ENCODE measurements around the gene STAT3. TPM values are rescaled to one million over a fixed set of nuclear protein-coding genes. Genes with fewer than 3 reads are reported as not detected.

STAT3 gene
- total RNA-seq, 2 experiments from 2014 or later: 276 to 286 TPM

- peak overlapping the region; percentile 75 for H3K27ac Mint-ChIP-seq
- intact Hi-C loops (cut with micrococcal nuclease): no loop called here
- H3K9me3 Mint-ChIP-seq: no peaks in the 10 kb centered on the region
- ATAC-seq (no peak), DNase-seq (peak; percentile 55)
- no peaks in the 10 kb centered on the region for H3K27me3 Mint-ChIP-seq
- H3K36me3 Mint-ChIP-seq (ENCODE audit: low read depth): peaks cover 72% of the 10 kb centered on the region
- ChIA-PET POLR2A (interaction anchor here (0.6 to 8.0 kb wide), 8 partner anchors 8 to 90 kb away, joined by 3 to 52 read pairs (median 3); partner anchors contain the start of gene STAT3), CTCF (interaction anchor here (0.9 to 30.6 kb wide), 6 partner anchors 8 to 212 kb away, joined by 3 to 968 read pairs (median 6); partner anchors contain the start of gene STAT3)
- TF ChIP-seq, protein P1, sequence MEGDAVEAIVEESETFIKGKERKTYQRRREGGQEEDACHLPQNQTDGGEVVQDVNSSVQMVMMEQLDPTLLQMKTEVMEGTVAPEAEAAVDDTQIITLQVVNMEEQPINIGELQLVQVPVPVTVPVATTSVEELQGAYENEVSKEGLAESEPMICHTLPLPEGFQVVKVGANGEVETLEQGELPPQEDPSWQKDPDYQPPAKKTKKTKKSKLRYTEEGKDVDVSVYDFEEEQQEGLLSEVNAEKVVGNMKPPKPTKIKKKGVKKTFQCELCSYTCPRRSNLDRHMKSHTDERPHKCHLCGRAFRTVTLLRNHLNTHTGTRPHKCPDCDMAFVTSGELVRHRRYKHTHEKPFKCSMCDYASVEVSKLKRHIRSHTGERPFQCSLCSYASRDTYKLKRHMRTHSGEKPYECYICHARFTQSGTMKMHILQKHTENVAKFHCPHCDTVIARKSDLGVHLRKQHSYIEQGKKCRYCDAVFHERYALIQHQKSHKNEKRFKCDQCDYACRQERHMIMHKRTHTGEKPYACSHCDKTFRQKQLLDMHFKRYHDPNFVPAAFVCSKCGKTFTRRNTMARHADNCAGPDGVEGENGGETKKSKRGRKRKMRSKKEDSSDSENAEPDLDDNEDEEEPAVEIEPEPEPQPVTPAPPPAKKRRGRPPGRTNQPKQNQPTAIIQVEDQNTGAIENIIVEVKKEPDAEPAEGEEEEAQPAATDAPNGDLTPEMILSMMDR (IDR thresholded peaks at IDR 0.05): no peak
- H3K4me1 Mint-ChIP-seq (ENCODE audit: low read depth): peaks cover 78% of the 10 kb centered on the region
- no peak overlapping the region for H3K4me3 Mint-ChIP-seq
Observed at GRCh38 chr17:42315402-42316156, 72.7 kb downstream of the STAT3 start.

DNA sequence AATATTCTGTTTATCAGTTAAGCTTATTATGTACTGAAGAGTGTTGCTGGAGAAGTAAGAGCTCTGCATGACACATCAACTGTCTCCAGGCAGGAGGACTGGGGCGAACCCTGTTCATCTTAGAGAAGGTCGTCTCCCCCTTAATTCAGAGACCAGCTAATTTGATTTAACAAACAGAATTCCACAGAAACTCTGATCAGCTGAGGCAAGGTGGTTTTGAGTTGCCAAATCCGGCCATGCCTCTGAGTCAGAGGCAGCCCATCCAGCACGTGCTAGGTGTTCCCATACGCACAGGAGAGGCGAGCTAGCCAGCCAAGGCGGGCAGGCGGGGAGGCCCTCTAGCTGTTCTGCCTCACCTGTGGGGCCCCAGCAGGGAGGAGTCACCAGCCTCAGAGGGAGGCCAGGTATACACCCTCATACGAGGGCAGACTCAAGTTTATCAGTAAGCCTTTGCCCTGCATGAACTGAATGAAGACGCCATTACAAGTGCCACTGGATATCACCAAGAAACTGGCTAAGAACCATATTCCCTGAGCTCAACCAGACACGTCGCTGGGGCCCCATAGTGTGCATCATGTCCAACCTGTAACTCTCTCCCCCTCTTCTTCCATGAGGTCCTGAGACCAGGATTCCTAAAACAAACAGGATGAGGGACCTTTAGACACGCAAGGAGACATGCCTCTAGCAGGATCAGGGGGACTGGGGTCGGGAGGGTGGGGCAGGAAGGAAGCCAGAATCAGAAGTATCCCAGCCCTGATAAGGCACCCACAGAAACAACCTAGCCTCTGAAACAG lies 74.3 kb downstream of the STAT3 start:
- peak overlapping the region; percentile 66 for H3K4me3 Mint-ChIP-seq
- peak overlapping the region; percentile 91 for H3K27ac Mint-ChIP-seq
- DNase-seq: peak; percentile 45
- H3K9me3 Mint-ChIP-seq: no peaks in the 10 kb centered on the region
- no peaks in the 10 kb centered on the region for H3K27me3 Mint-ChIP-seq
- no peak for ATAC-seq
- H3K36me3 Mint-ChIP-seq (ENCODE audit: low read depth): peaks cover 74% of the 10 kb centered on the region
- POLR2A ChIA-PET: interaction anchor here (1.2 to 8.0 kb wide), 12 partner anchors 8 to 132 kb away, joined by 3 to 136 read pairs (median 10); partner anchors contain the start of genes CAVIN1, STAT3, STAT5A and STAT5B
- TF ChIP-seq, protein P1 (IDR thresholded peaks at IDR 0.05): no peak
- H3K4me1 Mint-ChIP-seq (ENCODE audit: low read depth): peaks cover 82% of the 10 kb centered on the region
- CTCF ChIA-PET: interaction anchor here (1.0 to 30.6 kb wide), 10 partner anchors 7 to 204 kb away, joined by 3 to 968 read pairs (median 11); partner anchors contain the start of genes CAVIN1 and STAT3
- intact Hi-C loops (cut with micrococcal nuclease): no loop called here

DNA sequence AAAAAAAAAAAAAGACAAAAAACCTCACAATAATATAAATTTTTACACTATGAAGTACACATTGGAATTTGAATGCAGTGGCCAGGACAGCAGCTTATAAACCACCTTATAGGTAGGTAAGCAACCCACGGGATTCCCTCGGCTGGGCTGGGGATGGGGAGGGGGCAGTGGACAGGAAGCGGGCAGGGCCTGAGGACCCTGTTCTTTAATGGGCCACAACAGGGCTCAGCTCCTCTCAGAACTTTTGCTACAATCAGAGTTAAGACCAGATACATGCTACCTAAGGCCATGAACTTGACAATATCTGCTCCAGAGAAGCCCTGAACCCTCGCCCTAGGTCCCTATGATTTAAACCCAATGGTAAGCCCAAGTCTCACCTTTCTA lies 74.9 kb downstream of the STAT3 start:
- Mint-ChIP-seq H3K27ac (peak overlapping the region; percentile 91), H3K36me3 (ENCODE audit: low read depth) (peaks cover 73% of the 10 kb centered on the region), H3K9me3 (no peaks in the 10 kb centered on the region), H3K4me3 (peak overlapping the region; percentile 66), H3K4me1 (ENCODE audit: low read depth) (peaks cover 85% of the 10 kb centered on the region), H3K27me3 (no peaks in the 10 kb centered on the region)
- DNase-seq: no peak
- TF ChIP-seq, protein P1 (IDR thresholded peaks at IDR 0.05): no peak
- POLR2A ChIA-PET: interaction anchor here (1.2 to 8.0 kb wide), 15 partner anchors 9 to 206 kb away, joined by 3 to 136 read pairs (median 7); partner anchors contain the start of genes CAVIN1, STAT3, STAT5A and STAT5B
- intact Hi-C loops (cut with micrococcal nuclease): no loop called here
- ATAC-seq: no peak
- CTCF ChIA-PET: interaction anchor here (1.3 to 30.6 kb wide), 10 partner anchors 8 to 204 kb away, joined by 3 to 968 read pairs (median 11); partner anchors contain the start of gene STAT3

DNA sequence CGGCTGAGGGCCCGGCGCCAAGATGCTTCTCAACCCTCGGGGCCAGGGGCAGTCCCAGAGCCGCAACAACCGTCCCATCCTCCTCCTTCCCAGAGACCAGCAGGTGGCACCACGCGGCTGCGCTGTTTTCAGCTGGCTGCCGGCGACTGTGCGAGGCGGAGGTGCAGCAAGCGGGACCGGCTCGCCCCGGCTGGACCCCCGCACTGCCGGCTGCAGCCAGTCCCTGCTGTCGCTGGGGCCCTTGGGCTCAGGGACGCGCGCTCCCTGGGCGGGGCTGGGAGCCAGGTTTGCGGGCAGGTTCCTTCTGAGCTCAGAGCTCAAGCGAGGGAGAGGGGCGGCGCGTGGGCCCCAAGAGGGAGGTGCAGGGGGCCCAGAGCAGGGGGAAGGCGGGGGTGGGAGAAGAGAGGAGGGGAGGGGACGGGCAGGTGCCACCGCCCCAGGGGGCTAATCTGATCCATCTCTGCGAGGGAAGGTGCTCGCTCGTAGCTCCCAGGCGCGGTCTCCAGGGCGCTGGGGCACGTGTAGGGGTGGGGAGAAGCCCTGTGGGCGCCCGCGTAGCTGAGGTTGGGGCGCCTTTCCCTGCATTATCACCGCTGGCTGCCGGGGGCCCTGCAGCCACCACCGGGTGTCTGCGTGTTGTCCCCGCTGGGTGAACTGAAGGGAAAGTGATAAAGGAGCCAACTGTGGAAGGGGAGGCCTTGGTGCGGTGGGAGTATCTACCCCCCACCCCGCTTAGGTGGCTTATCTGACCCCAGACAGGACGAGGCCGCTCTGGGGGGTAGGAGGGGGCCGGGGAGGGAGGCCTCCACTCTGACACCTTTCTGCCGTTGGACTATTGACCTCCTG lies 75.7 kb downstream of the STAT3 start:
- intact Hi-C loops (cut with micrococcal nuclease): no loop called here
- Mint-ChIP-seq H3K4me3 (peak overlapping the region; percentile 66), H3K4me1 (ENCODE audit: low read depth) (peaks cover 86% of the 10 kb centered on the region), H3K27ac (peak overlapping the region; percentile 94), H3K27me3 (no peaks in the 10 kb centered on the region), H3K36me3 (ENCODE audit: low read depth) (peaks cover 71% of the 10 kb centered on the region), H3K9me3 (no peaks in the 10 kb centered on the region)
- ChIA-PET CTCF (interaction anchor here (0.7 to 30.6 kb wide), 26 partner anchors 9 to 215 kb away, joined by 3 to 968 read pairs (median 4); partner anchors contain the start of genes CAVIN1 and STAT3), POLR2A (interaction anchor here (0.8 to 8.0 kb wide), 31 partner anchors 9 to 207 kb away, joined by 3 to 136 read pairs (median 4); partner anchors contain the start of genes CAVIN1, STAT3, STAT5A and STAT5B)
- ATAC-seq (peak; percentile 70), DNase-seq (peak; percentile 94)
- TF ChIP-seq, protein P1 (IDR thresholded peaks at IDR 0.05): peak; percentile 64

Data from activated CD8-positive, alpha-beta T cell treated with anti-CD3 and anti-CD28 coated beads for 36 hours (primary cell).